GM12873 (cell line): Measurements from ENCODE around the gene STMP1.

Experiments used
- CTCF ChIP-seq: IDR thresholded peaks from 2 replicates; pipeline ENCODE4 v1.5.1; 2012; ENCODE audit warnings: low read depth, mild to moderate bottlenecking, moderate library complexity, low read length, control low read depth; ENCODE audit not compliant: insufficient read depth; ENCODE audit errors: missing control alignments

Gene STMP1

GRCh38 chr7:135662373-135663114, at the start of gene STMP1:
Gene STMP1 (plus strand): TSS chr7:135662514.
- peak; percentile 63 for TF ChIP-seq CTCF

GRCh38 chr7:135616136-135616535, 46.2 kb upstream of the STMP1 start:
- TF ChIP-seq CTCF: no peak

GRCh38 chr7:135617781-135618180, 44.5 kb upstream of the STMP1 start:
- no peak for TF ChIP-seq CTCF

GRCh38 chr7:135618510-135618909, 43.8 kb upstream of the STMP1 start:
- TF ChIP-seq CTCF: no peak

- no peak for TF ChIP-seq CTCF
Observed at GRCh38 chr7:135620447-135620846, 41.9 kb upstream of the STMP1 start.

- TF ChIP-seq CTCF: peak; percentile 72
Observed at GRCh38 chr7:135620980-135621850, 41.1 kb upstream of the STMP1 start.

- TF ChIP-seq CTCF: no peak
Observed at GRCh38 chr7:135634191-135634878, 28.0 kb upstream of the STMP1 start.
